Measurements from ENCODE around the gene PPFIA3. TPM values are rescaled to one million over a fixed set of nuclear protein-coding genes. Genes with fewer than 3 reads are reported as not detected.

Gene PPFIA3
- total and polyA plus RNA-seq, 2 of the 4 experiments (the other 2 are of a cell fraction), result 0.90 to 2.4 TPM

DNA sequence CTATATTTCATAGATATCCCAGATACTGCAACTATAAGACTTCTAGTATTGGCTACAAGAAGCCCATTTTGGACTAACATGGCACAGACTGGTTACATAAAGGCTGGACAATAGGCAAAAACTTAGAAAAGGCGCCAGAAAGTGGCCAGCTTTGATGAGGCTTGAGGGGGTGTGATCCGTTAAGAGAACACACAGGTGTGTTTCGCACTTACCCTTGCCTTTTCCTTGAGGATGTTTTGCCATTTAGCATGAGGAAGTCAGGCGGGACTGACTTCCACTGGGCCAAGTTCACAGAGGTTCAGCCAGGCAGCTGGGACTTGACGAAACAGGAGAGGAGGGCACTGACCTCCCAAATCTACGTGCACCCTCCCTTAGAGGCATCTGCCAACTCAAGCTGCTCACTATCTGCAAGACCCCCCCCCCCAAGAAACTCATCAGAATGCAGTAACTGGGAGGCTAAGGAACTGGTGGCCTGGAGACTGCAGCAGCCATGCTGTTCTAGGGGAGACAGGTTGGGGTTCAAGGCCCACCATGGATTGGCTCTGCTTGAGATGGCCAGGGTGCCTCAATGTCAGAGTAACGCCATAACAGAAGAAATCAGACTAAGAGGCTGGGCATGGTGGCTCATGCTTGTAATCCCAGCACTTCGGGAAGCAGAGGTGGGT, 9.6 kb upstream of the PPFIA3 start:
- H4K5ac ChIP-seq (ENCODE audit: low read depth, low read length), result no peak overlapping the region
- in situ Hi-C loops (cut with MboI; ENCODE audit: low sequenced_read_pairs), result no loop called here

More for the DNA sequence above, 9.6 kb upstream of the PPFIA3 start:
- no peak overlapping the region for H3K4me2 ChIP-seq (ENCODE audit: low read depth, low read length)
- H2BK5ac ChIP-seq (ENCODE audit: low read depth, low read length, poor library complexity, severe bottlenecking), result no peak overlapping the region
- no peak overlapping the region for H3K9ac ChIP-seq (ENCODE audit: low read depth, low read length)
- no peaks in the 10 kb centered on the region for H3K9me3 ChIP-seq (ENCODE audit: control insufficient read depth, insufficient read depth, low read length)
- H4K20me1 ChIP-seq (ENCODE audit: insufficient read depth, low read length), result peaks cover 31% of the 10 kb centered on the region
- H4K91ac ChIP-seq (ENCODE audit: insufficient read depth, low read depth, low read length), result no peak overlapping the region
- H3K4me1 ChIP-seq (ENCODE audit: control insufficient read depth, insufficient read depth, low read length), result peaks cover 4% of the 10 kb centered on the region
- WGBS, 2 experiments (ENCODE audit: extremely low coverage in 2 of 2, insufficient read length in 1 of 2), result 100% methylated on average over 2 of the region's 8 CpGs; no CpG with 5 or more reads in 1 of the 2 experiments
- peaks cover 46% of the 10 kb centered on the region for H3K36me3 ChIP-seq (ENCODE audit: control insufficient read depth, insufficient read depth, low read length)
- H3K23ac ChIP-seq (ENCODE audit: low read depth, low read length), result no peak overlapping the region
- no peak overlapping the region for H2AK9ac ChIP-seq (replicated peaks; ENCODE audit: low read depth, low read length, poor library complexity)
- no peak overlapping the region for H3K56ac ChIP-seq (ENCODE audit: extremely low read depth, insufficient read depth, low read length)
- ATAC-seq (ENCODE audit: low read depth), result no peak
- no peak for DNase-seq
- H3K4me3 ChIP-seq (ENCODE audit: insufficient read depth, low read depth, low read length), result no peak overlapping the region
- no TSS peak for BruUV-seq (replicated peaks)
- no peak for TF ChIP-seq MXI1 (IDR thresholded peaks at IDR 0.05; ENCODE audit: borderline replicate concordance, low read depth, low read length)
- H3K18ac ChIP-seq (ENCODE audit: low read depth, low read length), result no peak overlapping the region
- dilution Hi-C loops (cut with HindIII; ENCODE audit: low sequenced_read_pairs, unreplicated experiment), result no loop called here
- no peak overlapping the region for H2BK15ac ChIP-seq (ENCODE audit: low read depth, low read length)
- H3K14ac ChIP-seq (replicated peaks; ENCODE audit: low read depth, low read length), result no peak overlapping the region
- no peak overlapping the region for H2BK20ac ChIP-seq (ENCODE audit: low read depth, low read length)
- no peak overlapping the region for H4K8ac ChIP-seq (ENCODE audit: low read depth in 2 of 2, low read length in 2 of 2)
- CTCF ChIA-PET, result interaction anchor here (1.1 to 1.5 kb wide), 2 partner anchors 12 to 89 kb away, joined by 3 to 4 read pairs; no protein-coding TSS in a partner anchor
- H2AFZ ChIP-seq (replicated peaks; ENCODE audit: low read length, poor library complexity), result no peak overlapping the region
- peaks cover 15% of the 10 kb centered on the region for H3K9me1 ChIP-seq (ENCODE audit: insufficient read depth, low read length)
- no peak overlapping the region for H3K27ac ChIP-seq (ENCODE audit: insufficient read depth, low read length)
- POLR2A ChIA-PET (ENCODE audit: unreplicated experiment), result no interaction called here
- H3K27me3 ChIP-seq (ENCODE audit: control insufficient read depth, insufficient read depth, low read length), result no peaks in the 10 kb centered on the region
- H2BK120ac ChIP-seq (ENCODE audit: low read depth, low read length), result no peak overlapping the region
- H3K79me1 ChIP-seq (ENCODE audit: low read depth in 1 of 2, low read length in 2 of 2), result peaks cover 8 to 44% of the 10 kb centered on the region in 2 experiments; a peak in 3 of 4 replicates
- no peak overlapping the region for H3K4ac ChIP-seq (ENCODE audit: low read depth, low read length)
- H2AK5ac ChIP-seq (ENCODE audit: low read depth, low read length), result 0 out of 2 replicates have a peak overlapping the region, but pooled peaks have one; percentile 8
- intact Hi-C loops (cut with micrococcal nuclease), result loop anchor here (5.0 kb wide), 1 partner anchor 88 kb away; no protein-coding TSS in a partner anchor
